A549 (cell line): ENCODE measurements around the gene NKX3-2. TPM values are rescaled to one million over a fixed set of nuclear protein-coding genes. Genes with fewer than 3 reads are reported as not detected.

Experiments
- ATAC-seq, 2 experiments: fragments of 200-7000 bp in 1 of 2; fragments of >200 bp in 1 of 2; cut with Nextera tagmentation in 1 of 2; cut with Tn5 transposase in 1 of 2; 3 replicates each; pipeline versions ENCODE4 v1.8.0 to v1.9.1; 2018 to 2020; ENCODE audit warnings: mild to moderate bottlenecking in 1 of 2, moderate library complexity in 1 of 2
- CTCF ChIA-PET: fragments of 300-600 bp; sonication (Branson Sonifier 250); formaldehyde crosslinking; extraction: SDS; loops from one replicate; lab custom pipeline; 2021; ENCODE audit warnings: antibody characterized with exemption, inconsistent platforms; lab: Yijun Ruan, JAX
- POLR2A ChIA-PET: fragments of 350-600 bp; formaldehyde crosslinking; extraction: SDS; loops from one replicate; lab custom pipeline; 2021; ENCODE audit warnings: antibody characterized with exemption, inconsistent platforms; lab: Yijun Ruan, JAX
- DNase-seq, 2 experiments: peaks; one replicate each; pipeline versions ENCODE4 v3.0.0 to v3.0.0-alpha.2; 2011 to 2016; ENCODE audit warnings: low read depth in 1 of 2, low spot score in 1 of 2
- FAIRE-seq: peaks from 2 replicates; lab custom pipeline; 2011; peaks lifted over from hg19 to GRCh38; lab: Jason Lieb, UNC
- H3K27ac ChIP-seq, 2 experiments: fragments of >200 bp; sonication (Bioruptor Twin); formaldehyde crosslinking; 3 replicates each; pipeline ENCODE4 v1.5.1; 2016 to 2017
- H3K4me1 ChIP-seq: fragments of >200 bp; sonication (Bioruptor Twin); formaldehyde crosslinking; 3 replicates; pipeline ENCODE4 v1.6.1; 2016
- H3K4me2 ChIP-seq: fragments of >200 bp; sonication (Bioruptor Twin); formaldehyde crosslinking; 3 replicates; pipeline ENCODE4 v1.6.1; 2016
- H3K4me3 ChIP-seq: fragments of >200 bp; sonication (Bioruptor Twin); formaldehyde crosslinking; 3 replicates; pipeline ENCODE4 v1.5.1; 2016
- H3K9me3 ChIP-seq: fragments of >200 bp; sonication (Bioruptor Twin); formaldehyde crosslinking; 3 replicates; pipeline ENCODE4 v1.6.1; 2016
- CBX2 ChIP-seq: fragments of 200-600 bp; sonication (generic); IDR thresholded peaks from 2 replicates; pipeline ENCODE4 v1.6.1; 2016; ENCODE audit warnings: low read depth, mild to moderate bottlenecking, borderline replicate concordance
- CBX8 ChIP-seq: fragments of 200-600 bp; sonication (generic); IDR thresholded peaks from 2 replicates; pipeline ENCODE4 v1.6.1; 2016
- CEBPB ChIP-seq, 2 experiments: fragments of >200 bp in 1 of 2; sonication (Bioruptor Twin) in 1 of 2; formaldehyde crosslinking in 1 of 2; IDR thresholded peaks; 2 replicates each; pipeline ENCODE4 v1.6.1; 2012 to 2016
- EHMT2 ChIP-seq: fragments of 200-600 bp; sonication (generic); IDR thresholded peaks from 2 replicates; pipeline ENCODE4 v1.6.1; 2016; ENCODE audit warnings: antibody characterized with exemption, low read depth, mild to moderate bottlenecking, moderate library complexity
- FOXS1 ChIP-seq: fragments of 250-450 bp; sonication (Bioruptor Pico); IDR thresholded peaks from 2 replicates; pipeline ENCODE4 v1.5.0; 2020; ENCODE audit warnings: mild to moderate bottlenecking, moderate library complexity
- HEYL ChIP-seq: fragments of 250-450 bp; sonication (Bioruptor Pico); IDR thresholded peaks from 2 replicates; pipeline ENCODE4 v1.8.0; 2021; ENCODE audit warnings: mild to moderate bottlenecking, moderate library complexity
- HOXA7 ChIP-seq: fragments of 250-450 bp; sonication (Bioruptor Pico); IDR thresholded peaks from 2 replicates; pipeline ENCODE4 v1.5.0; 2020; ENCODE audit warnings: mild to moderate bottlenecking, moderate library complexity
- HOXB5 ChIP-seq: fragments of 250-450 bp; sonication (Bioruptor Pico); IDR thresholded peaks from 2 replicates; pipeline ENCODE4 v1.5.0; 2020; ENCODE audit warnings: mild to moderate bottlenecking, moderate library complexity
- JUNB ChIP-seq: fragments of >200 bp; sonication (Bioruptor Twin); formaldehyde crosslinking; IDR thresholded peaks from 2 replicates; pipeline ENCODE4 v1.6.1; 2016
- KDM5A ChIP-seq: fragments of 200-600 bp; sonication (generic); IDR thresholded peaks from 2 replicates; pipeline ENCODE4 v1.6.1; 2016; ENCODE audit warnings: antibody characterized with exemption, mild to moderate bottlenecking
- MAZ ChIP-seq: fragments of 150-350 bp; IDR thresholded peaks from 2 replicates; pipeline ENCODE4 v1.6.1; 2014; ENCODE audit warnings: antibody characterized with exemption, low read depth, low read length, borderline replicate concordance
- NPAS2 ChIP-seq: fragments of 250-450 bp; sonication (Bioruptor Pico); IDR thresholded peaks from 2 replicates; pipeline ENCODE4 v1.8.0; 2022; ENCODE audit warnings: mild to moderate bottlenecking, moderate library complexity, borderline replicate concordance
- RARB ChIP-seq: fragments of 250-450 bp; sonication (Bioruptor Pico); IDR thresholded peaks from 2 replicates; pipeline ENCODE4 v1.8.0; 2021; ENCODE audit warnings: mild to moderate bottlenecking, moderate library complexity
- RNF2 ChIP-seq: fragments of 200-600 bp; sonication (generic); IDR thresholded peaks from 2 replicates; pipeline ENCODE4 v1.6.1; 2016; ENCODE audit warnings: low read depth, mild to moderate bottlenecking, antibody characterized with exemption, moderate library complexity, borderline replicate concordance
- TP53 ChIP-seq: fragments of 250-450 bp; sonication (Bioruptor Pico); IDR thresholded peaks from 2 replicates; pipeline ENCODE4 v1.5.0; 2021; ENCODE audit warnings: mild to moderate bottlenecking, moderate library complexity
- ZC3H11A ChIP-seq: fragments of 450-650 bp; IDR thresholded peaks from 2 replicates; pipeline ENCODE4 v1.6.1; 2014; ENCODE audit warnings: antibody characterized with exemption, mild to moderate bottlenecking
- ZFP36 ChIP-seq: fragments of 450-650 bp; IDR thresholded peaks from 2 replicates; pipeline ENCODE4 v1.6.1; 2014; ENCODE audit warnings: borderline replicate concordance; ENCODE audit not compliant: partially characterized antibody
- ZSCAN20 ChIP-seq: fragments of 250-450 bp; sonication (Bioruptor Pico); IDR thresholded peaks from 2 replicates; pipeline ENCODE4 v1.8.0; 2022; ENCODE audit warnings: mild to moderate bottlenecking, moderate library complexity
- WGBS: methylation state at CpG from one replicate; pipeline ENCODE4 v1.1.6; 2017; ENCODE audit errors: missing lambda C conversion rate; 5-methylcytosine and 5-hydroxymethylcytosine counted together
- polyA plus RNA-seq, 4 experiments: library from polyadenylated mRNA; depleted of rRNA in 3 of 4; stranded (reverse); fragments of >200 nt; fragmentation: RNase III in 1 of 4; extraction: RNeasy Plus Mini Kit Qiagen cat#74134 plus additional on column Dnase treatment in 1 of 4; gene quantifications; 2 replicates in 3 of 4; 3 replicates in 1 of 4; pipeline ENCODE4 v1.2.3, GENCODE V29; 2011 to 2017
- TF ChIP-seq, protein P1 (sequence below): fragments of 250-450 bp; sonication (Bioruptor Pico); IDR thresholded peaks from 2 replicates; pipeline ENCODE4 v1.5.0; 2021; ENCODE audit warnings: mild to moderate bottlenecking, moderate library complexity, borderline replicate concordance
- TF ChIP-seq, protein P2 (sequence below): fragments of 200-600 bp; sonication (generic); IDR thresholded peaks from 2 replicates; pipeline ENCODE4 v1.6.1; 2016; ENCODE audit warnings: antibody characterized with exemption, mild to moderate bottlenecking, moderate library complexity
- TF ChIP-seq, protein P3 (sequence below): IDR thresholded peaks from 2 replicates; pipeline ENCODE4 v1.6.1; 2012

Gene NKX3-2
- polyA plus RNA-seq, 2 of the 4 experiments (the other 2 are of a cell fraction), result 0.06 to 0.44 TPM

DNA sequence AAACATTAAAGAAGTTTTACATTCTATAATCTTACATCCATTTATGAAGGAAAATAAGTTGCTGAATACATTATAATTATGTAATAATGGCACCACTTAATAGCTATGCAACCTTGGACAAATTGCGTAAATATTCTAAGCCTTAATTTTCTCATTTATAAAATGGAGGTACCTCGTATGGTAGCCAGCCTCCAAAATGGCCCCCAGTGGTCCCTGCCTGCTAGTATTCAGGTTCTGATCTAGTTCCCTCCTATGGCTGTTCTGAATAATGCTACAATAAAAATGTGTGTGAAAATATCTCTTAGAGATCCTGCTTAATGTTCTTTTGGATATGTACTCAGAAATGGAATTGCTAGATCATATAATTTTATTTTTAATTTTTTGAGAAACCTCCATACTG lies 11.0 kb upstream of the NKX3-2 start:
- CTCF ChIA-PET, result no interaction called here
- Histone ChIP-seq H3K27ac (no peak overlapping the region), H3K4me1 (no peaks in the 10 kb centered on the region), H3K4me3 (no peak overlapping the region), H3K4me2 (no peak overlapping the region), H3K9me3 (0 out of 3 replicates have a peak, but pooled peaks cover 2% of the 10 kb centered on the region)
- no peak for DNase-seq
- FAIRE-seq, result no peak
- no peak for ATAC-seq
- POLR2A ChIA-PET, result no interaction called here
- TF ChIP-seq ZC3H11A (no peak), JUNB (no peak), TP53 (CRISPR knock-in tag) (no peak), NPAS2 (CRISPR knock-in tag) (no peak), ZFP36 (no peak), CBX2 (no peak), RNF2 (no peak), HOXB5 (CRISPR knock-in tag) (no peak), MAZ (no peak), KDM5A (no peak), HOXA7 (no peak), RARB (CRISPR knock-in tag) (no peak), CBX8 (no peak), ZSCAN20 (CRISPR knock-in tag) (no peak), CEBPB (IDR thresholded peaks at IDR 0.05) (no peak), HEYL (no peak)
- WGBS, result 57% methylated on average over 2 of the region's 2 CpGs

DNA sequence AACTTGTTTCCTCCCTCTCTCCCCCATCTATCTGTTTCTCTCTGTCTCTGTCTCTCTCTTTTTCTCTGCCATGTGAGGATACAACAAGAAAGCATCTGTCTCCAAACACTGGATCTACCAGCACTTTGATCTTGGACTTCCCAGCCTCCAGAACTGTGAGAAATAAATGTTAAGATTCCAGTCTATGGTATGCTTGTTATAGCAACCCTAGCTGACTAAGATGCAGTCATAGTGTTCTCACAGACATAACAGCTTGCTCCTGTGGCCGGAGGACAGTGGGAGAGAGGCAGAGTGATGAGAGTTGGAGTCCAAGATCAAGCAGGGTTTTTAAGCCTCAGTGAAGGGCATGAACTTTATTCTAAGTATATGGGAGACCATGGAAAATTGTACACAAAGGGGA lies 8.8 kb upstream of the NKX3-2 start:
- FAIRE-seq, result no peak
- CTCF ChIA-PET, result no interaction called here

More for the DNA sequence above, 8.8 kb upstream of the NKX3-2 start:
- Histone ChIP-seq H3K4me1 (no peaks in the 10 kb centered on the region), H3K4me3 (no peak overlapping the region), H3K9me3 (0 out of 3 replicates have a peak, but pooled peaks cover 2% of the 10 kb centered on the region), H3K4me2 (no peak overlapping the region), H3K27ac (no peak overlapping the region)
- WGBS, result 19% methylated on average over 1 of the region's 1 CpG
- no peak for ATAC-seq
- TF ChIP-seq HOXB5 (CRISPR knock-in tag) (no peak), FOXS1 (no peak), RNF2 (no peak), EHMT2 (no peak)
- TF ChIP-seq, protein P1, sequence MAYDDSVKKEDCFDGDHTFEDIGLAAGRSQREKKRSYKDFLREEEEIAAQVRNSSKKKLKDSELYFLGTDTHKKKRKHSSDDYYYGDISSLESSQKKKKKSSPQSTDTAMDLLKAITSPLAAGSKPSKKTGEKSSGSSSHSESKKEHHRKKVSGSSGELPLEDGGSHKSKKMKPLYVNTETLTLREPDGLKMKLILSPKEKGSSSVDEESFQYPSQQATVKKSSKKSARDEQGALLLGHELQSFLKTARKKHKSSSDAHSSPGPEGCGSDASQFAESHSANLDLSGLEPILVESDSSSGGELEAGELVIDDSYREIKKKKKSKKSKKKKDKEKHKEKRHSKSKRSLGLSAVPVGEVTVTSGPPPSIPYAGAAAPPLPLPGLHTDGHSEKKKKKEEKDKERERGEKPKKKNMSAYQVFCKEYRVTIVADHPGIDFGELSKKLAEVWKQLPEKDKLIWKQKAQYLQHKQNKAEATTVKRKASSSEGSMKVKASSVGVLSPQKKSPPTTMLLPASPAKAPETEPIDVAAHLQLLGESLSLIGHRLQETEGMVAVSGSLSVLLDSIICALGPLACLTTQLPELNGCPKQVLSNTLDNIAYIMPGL (CRISPR knock-in tag), result no peak
- TF ChIP-seq, protein P2, sequence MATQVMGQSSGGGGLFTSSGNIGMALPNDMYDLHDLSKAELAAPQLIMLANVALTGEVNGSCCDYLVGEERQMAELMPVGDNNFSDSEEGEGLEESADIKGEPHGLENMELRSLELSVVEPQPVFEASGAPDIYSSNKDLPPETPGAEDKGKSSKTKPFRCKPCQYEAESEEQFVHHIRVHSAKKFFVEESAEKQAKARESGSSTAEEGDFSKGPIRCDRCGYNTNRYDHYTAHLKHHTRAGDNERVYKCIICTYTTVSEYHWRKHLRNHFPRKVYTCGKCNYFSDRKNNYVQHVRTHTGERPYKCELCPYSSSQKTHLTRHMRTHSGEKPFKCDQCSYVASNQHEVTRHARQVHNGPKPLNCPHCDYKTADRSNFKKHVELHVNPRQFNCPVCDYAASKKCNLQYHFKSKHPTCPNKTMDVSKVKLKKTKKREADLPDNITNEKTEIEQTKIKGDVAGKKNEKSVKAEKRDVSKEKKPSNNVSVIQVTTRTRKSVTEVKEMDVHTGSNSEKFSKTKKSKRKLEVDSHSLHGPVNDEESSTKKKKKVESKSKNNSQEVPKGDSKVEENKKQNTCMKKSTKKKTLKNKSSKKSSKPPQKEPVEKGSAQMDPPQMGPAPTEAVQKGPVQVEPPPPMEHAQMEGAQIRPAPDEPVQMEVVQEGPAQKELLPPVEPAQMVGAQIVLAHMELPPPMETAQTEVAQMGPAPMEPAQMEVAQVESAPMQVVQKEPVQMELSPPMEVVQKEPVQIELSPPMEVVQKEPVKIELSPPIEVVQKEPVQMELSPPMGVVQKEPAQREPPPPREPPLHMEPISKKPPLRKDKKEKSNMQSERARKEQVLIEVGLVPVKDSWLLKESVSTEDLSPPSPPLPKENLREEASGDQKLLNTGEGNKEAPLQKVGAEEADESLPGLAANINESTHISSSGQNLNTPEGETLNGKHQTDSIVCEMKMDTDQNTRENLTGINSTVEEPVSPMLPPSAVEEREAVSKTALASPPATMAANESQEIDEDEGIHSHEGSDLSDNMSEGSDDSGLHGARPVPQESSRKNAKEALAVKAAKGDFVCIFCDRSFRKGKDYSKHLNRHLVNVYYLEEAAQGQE, result no peak
- TF ChIP-seq, protein P3, sequence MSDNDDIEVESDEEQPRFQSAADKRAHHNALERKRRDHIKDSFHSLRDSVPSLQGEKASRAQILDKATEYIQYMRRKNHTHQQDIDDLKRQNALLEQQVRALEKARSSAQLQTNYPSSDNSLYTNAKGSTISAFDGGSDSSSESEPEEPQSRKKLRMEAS, result no peak
- POLR2A ChIA-PET, result no interaction called here
- DNase-seq, result no peak
